ENCODE measurements around the gene HLCS.

- TF ChIP-seq CTCF (IDR thresholded peaks at IDR 0.05; ENCODE audit: low read length) (no peak), EZH2 (optimal IDR thresholded peaks at IDR 0.05; ENCODE audit: low read depth, low read length) (no peak)
Measured at GRCh38 chr21:36902331-36902730, 64.1 kb downstream of the HLCS start.
